Mucosa of rectum (tissue), 2 donors: Measurements from ENCODE around the gene MYMK.

Experiments
- H3K27ac ChIP-seq, 2 donors: one replicate each; pipeline ENCODE4 v1.7.0; 2013; ENCODE audit warnings: inconsistent platforms in 2 of 2, low read depth in 2 of 2, low read length in 2 of 2
- H3K27me3 ChIP-seq, 2 donors: one replicate each; pipeline ENCODE4 v1.7.0; 2013; ENCODE audit warnings: low read length in 2 of 2; ENCODE audit not compliant: control insufficient read depth in 2 of 2, insufficient read depth in 2 of 2
- H3K36me3 ChIP-seq, 2 donors: one replicate each; pipeline ENCODE4 v1.7.0; 2013; ENCODE audit warnings: low read length in 2 of 2; ENCODE audit not compliant: control insufficient read depth in 2 of 2, insufficient read depth in 2 of 2
- H3K4me1 ChIP-seq, 2 donors: one replicate each; pipeline ENCODE4 v1.7.0; 2013; ENCODE audit warnings: low read length in 2 of 2, mild to moderate bottlenecking in 1 of 2; ENCODE audit not compliant: control insufficient read depth in 2 of 2, insufficient read depth in 2 of 2
- H3K4me3 ChIP-seq, 2 donors: one replicate each; pipeline ENCODE4 v1.7.0; 2013; ENCODE audit warnings: low read length in 2 of 2
- H3K9ac ChIP-seq, 2 donors: one replicate each; pipeline ENCODE4 v1.7.0; 2013; ENCODE audit warnings: low read length in 2 of 2, low read depth in 1 of 2, mild to moderate bottlenecking in 1 of 2
- H3K9me3 ChIP-seq, 2 donors: one replicate each; pipeline ENCODE4 v1.7.0; 2013; ENCODE audit warnings: low read length in 2 of 2; ENCODE audit not compliant: control insufficient read depth in 2 of 2
- donor health status: healthy.
- donor health status: Normal muscosa, but diverticular disease.

The MYMK gene

DNA sequence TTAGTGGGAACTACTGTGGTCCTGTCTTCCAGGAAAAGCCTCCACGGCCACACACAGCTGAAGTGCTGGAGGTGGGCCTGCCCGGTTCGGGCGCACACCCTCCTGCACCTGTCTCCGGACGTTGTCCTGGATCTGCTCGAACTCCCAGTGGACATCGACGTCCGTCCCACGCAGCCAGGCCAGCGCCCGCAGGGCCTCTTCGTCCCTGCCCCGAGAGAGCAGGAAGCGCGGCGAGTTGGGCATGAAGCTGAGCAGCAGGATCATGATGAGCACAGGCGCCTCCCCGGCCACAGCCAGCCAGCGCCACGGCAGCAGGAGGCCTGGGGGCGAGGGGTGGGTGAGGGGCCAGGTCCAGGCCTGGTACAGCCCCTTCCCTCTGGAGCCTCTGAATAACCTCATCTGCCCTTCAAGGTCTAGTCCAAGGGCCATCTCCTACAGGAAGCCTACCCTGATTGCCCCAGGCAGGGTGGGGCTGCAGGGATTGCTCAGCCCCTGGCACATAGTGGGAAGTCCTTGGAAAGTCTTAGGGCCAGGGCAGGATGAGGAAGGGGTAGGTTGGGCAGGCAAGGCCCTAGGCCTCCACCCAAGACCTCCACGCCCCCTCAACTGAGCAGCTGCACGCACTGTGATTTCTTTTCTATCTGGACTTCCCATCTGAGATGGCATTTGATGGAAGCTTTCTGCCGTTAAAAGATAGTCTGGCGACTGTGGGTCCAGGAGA, 49.3 kb downstream of the MYMK start:
- H3K36me3 ChIP-seq, result no peaks in the 10 kb centered on the region
- no peak overlapping the region for H3K27ac ChIP-seq
- no peaks in the 10 kb centered on the region for H3K9me3 ChIP-seq
- H3K9ac ChIP-seq, result no peak overlapping the region
- peaks cover 0 to 4% of the 10 kb centered on the region in 2 donors for H3K27me3 ChIP-seq
- no peak overlapping the region for H3K4me3 ChIP-seq
- H3K4me1 ChIP-seq, result peaks cover 16 to 19% of the 10 kb centered on the region in 2 donors

DNA sequence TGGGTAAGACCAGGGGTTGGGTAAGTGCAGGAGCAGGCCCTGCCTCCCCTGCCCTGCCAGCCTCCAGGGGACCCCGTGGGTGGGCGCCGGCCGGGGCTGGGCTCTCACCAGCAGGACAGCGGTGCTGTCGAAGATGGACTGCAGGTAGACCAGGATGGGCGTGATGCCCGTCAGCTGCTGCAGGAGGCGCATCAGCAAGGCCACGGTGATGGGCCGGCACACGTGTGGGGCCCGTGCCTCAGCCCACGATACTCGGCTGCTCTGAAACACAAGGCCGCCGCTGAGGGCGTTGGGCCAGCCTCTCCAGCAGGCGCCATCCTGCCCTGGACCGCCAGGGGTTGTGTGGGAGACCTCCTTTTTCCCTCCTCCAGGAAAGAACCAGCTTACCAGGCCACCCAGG, 49.9 kb downstream of the MYMK start:
- no peaks in the 10 kb centered on the region for H3K9me3 ChIP-seq
- peaks cover 16 to 25% of the 10 kb centered on the region in 2 donors for H3K4me1 ChIP-seq
- H3K4me3 ChIP-seq, result no peak overlapping the region
- no peaks in the 10 kb centered on the region for H3K36me3 ChIP-seq
- H3K27ac ChIP-seq, result no peak overlapping the region
- peaks cover 0 to 3% of the 10 kb centered on the region in 2 donors for H3K27me3 ChIP-seq
- no peak overlapping the region for H3K9ac ChIP-seq

DNA sequence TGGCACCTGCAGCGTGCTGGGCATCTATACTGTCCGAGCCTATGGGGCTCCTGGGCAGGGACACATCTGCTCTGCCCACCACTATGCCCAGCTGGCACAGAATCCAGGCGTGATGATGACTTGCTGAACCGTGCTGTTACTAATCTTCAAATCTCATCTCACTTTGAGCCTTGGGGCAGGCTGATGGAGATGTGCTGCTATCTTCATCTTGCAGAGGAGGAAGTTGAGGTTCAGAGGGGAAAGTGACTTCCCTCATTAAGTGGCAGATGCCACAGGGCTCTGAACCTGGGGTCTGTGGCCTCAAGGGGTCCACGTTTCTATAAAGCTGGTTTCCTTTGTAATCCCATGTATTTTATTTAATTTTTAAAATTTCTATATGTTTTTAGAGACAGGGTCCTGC, 50.5 kb downstream of the MYMK start:
- Histone ChIP-seq H3K27ac (no peak overlapping the region), H3K9me3 (no peaks in the 10 kb centered on the region), H3K4me1 (peaks cover 15 to 27% of the 10 kb centered on the region in 2 donors), H3K27me3 (no peaks in the 10 kb centered on the region), H3K36me3 (no peaks in the 10 kb centered on the region), H3K9ac (no peak overlapping the region), H3K4me3 (no peak overlapping the region)

DNA sequence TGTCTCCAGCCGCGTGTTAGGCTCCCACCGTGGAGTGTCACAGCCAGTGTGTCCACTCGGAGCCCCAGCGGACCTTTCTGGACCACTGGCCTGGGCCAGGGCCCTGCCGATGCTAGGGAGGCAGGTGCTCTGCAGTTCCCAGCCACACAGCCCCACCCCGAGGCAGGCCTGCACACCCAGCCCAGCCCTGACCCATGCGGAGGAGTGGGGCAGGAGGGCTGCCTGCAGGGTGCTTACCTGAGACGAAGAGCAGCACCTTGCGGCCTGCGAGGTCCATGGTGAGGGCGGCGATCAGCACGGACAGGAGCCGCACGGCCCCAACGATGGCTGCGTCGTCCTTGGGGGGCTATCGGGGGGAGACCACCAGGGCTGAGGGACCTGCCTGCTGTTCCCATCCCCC, 51.0 kb downstream of the MYMK start:
- Histone ChIP-seq H3K27ac (no peak overlapping the region), H3K27me3 (no peaks in the 10 kb centered on the region), H3K9me3 (no peaks in the 10 kb centered on the region), H3K36me3 (peaks cover 0 to 3% of the 10 kb centered on the region in 2 donors), H3K4me1 (peaks cover 13 to 25% of the 10 kb centered on the region in 2 donors), H3K9ac (no peak overlapping the region), H3K4me3 (no peak overlapping the region)

DNA sequence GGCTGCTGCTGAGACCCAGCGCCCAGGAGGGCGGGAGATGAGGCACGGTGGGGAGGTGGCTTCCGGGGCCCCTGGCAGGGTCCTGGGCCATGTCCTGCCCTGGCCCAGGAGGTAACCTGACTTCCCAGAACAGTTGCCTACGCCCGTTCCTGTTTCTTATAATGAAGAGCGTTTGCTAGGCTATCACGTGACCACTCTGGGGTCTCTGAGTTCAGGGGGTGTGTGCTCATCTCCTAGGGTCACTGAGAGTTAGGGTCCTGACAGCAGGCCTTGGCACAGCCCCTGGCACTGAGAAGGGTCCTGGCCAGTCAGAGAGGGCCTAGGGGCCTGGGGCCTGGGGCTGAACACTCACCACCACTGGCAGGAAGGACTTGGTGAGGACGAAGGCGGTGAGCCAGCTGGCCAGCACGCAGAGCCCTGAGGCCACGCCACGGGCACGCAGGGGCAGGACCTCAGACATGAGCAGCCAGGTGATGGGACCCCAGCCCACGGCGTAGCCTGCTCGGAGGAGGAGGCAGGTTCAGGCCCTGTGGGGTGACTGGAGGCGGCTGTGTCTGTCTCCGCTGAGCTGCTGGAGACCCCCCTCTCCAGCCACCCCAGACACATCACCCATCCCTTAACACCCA, 51.9 kb downstream of the MYMK start:
- H3K4me3 ChIP-seq, result no peak overlapping the region
- no peak overlapping the region for H3K27ac ChIP-seq
- H3K9ac ChIP-seq, result no peak overlapping the region
- no peaks in the 10 kb centered on the region for H3K27me3 ChIP-seq
- H3K9me3 ChIP-seq, result no peaks in the 10 kb centered on the region
- H3K36me3 ChIP-seq, result peaks cover 2 to 8% of the 10 kb centered on the region in 2 donors
- peaks cover 13 to 21% of the 10 kb centered on the region in 2 donors for H3K4me1 ChIP-seq

DNA sequence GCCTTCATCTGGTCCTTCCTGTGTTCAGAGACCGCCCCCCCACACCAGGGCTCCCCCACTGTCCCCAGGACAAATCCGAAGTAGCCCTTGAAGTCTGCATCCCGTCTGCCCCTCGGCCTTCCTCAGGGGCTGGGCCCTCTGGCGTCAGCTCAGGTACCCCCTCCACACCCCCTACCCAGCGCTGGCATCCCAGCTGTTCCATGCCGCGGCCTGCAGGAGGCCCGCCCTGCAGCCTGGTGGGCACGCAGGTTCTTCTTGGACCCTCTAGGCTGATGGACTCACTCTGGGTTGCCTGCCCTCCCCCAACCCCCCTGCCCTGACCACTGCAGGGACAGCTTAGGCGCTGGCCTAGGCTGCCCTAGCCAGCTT, 52.5 kb downstream of the MYMK start:
- H3K27ac ChIP-seq, result no peak overlapping the region
- no peaks in the 10 kb centered on the region for H3K27me3 ChIP-seq
- H3K9me3 ChIP-seq, result no peaks in the 10 kb centered on the region
- peaks cover 13 to 21% of the 10 kb centered on the region in 2 donors for H3K4me1 ChIP-seq
- H3K4me3 ChIP-seq, result no peak overlapping the region
- peaks cover 2 to 10% of the 10 kb centered on the region in 2 donors for H3K36me3 ChIP-seq
- no peak overlapping the region for H3K9ac ChIP-seq

DNA sequence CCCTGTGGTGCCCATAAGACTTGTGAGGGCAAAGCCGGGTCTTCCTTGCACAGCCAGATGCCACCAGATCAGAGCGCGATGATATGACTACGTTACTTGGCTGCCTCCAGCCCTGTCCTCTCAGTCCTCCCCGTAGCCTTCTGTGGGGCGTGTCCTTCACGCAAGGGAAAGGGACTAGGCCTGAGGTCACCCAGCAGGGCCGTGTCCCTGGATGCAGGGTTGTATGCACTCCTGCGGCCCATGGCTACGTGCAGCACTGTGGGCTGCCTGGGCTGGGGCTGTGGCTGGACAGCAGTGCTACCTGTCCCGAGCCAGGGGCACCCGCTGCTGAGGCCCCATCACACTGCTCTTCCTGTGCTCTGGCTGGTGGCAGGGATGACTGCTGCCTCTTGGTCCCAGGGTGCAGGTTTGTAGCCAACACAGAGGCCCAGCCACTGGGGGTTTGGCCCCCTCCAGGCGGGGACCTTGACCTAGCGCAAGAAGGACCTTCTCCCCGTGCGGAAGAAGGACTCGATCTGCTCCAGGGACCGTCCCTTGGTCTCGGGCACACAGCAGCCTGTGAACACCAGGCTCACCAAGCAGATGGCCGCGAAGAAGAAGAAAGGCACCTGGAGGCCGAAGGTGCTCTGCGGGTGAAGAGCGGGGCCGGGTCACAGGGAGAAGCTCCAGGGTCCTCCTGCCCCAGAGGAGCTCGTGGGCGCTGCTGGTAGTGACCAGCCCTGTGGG, 53.0 kb downstream of the MYMK start:
- Histone ChIP-seq H3K4me1 (peaks cover 13 to 21% of the 10 kb centered on the region in 2 donors), H3K9me3 (no peaks in the 10 kb centered on the region), H3K36me3 (peaks cover 2 to 12% of the 10 kb centered on the region in 2 donors), H3K9ac (no peak overlapping the region), H3K27me3 (no peaks in the 10 kb centered on the region), H3K4me3 (no peak overlapping the region), H3K27ac (no peak overlapping the region)

DNA sequence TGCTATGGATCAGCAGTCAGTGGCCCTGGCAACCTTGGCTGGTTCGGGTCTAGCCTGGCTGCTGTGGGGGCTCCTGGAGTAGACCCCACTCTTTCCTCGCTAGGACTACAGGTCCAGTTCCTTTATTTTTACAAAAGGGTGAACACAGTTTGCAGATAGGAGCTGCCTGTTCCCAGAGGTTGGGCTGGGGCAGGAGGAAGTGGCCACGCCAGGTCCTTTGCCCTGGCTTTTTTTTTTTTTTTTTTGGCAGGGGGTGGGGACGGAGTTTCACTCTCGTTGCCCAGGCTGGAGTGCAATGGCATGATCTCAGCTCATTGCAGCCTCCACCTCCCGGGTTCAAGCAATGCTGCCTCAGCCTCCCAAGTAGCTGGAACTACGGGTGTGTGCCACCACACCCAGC, 53.8 kb downstream of the MYMK start:
- Histone ChIP-seq H3K4me1 (peaks cover 13 to 21% of the 10 kb centered on the region in 2 donors), H3K4me3 (no peak overlapping the region), H3K9me3 (no peaks in the 10 kb centered on the region), H3K36me3 (peaks cover 3 to 12% of the 10 kb centered on the region in 2 donors), H3K9ac (no peak overlapping the region), H3K27me3 (no peaks in the 10 kb centered on the region), H3K27ac (no peak overlapping the region)

DNA sequence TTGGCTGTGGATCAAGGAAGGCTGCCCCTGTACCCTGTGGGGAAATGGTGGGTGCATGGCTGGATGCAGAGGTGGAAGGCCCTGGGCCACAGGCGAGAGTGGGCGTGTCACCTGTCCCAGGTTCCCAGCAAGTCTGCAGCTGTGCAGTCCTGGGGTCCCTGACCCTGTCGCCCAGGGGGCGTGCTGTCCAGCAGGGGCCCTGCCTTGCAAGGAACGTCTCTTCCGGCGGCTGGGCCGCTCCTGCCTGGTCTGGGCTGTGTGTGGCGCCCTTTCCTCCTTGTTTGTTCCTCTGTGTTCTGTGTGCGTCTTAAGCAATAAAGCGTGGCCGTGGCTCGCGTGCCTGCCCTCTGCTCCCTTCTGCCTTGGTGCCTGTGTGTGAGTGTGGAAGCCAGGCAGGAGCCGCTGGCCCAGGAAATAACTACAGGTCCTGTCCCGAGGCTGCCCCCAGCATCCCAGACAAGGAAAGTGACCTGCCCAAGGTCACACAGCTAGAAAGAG, 54.3 kb downstream of the MYMK start:
- H3K9ac ChIP-seq, result no peak overlapping the region
- no peak overlapping the region for H3K27ac ChIP-seq
- H3K27me3 ChIP-seq, result no peaks in the 10 kb centered on the region
- H3K9me3 ChIP-seq, result no peaks in the 10 kb centered on the region
- H3K4me1 ChIP-seq, result peaks cover 13 to 21% of the 10 kb centered on the region in 2 donors
- H3K36me3 ChIP-seq, result peaks cover 8 to 17% of the 10 kb centered on the region in 2 donors
- H3K4me3 ChIP-seq, result no peak overlapping the region
